Measurements from ENCODE around the gene CDH4.

The CDH4 gene

GRCh38 chr20:61817575-61817974 is 565.5 kb downstream of the CDH4 start:
- no peak for DNase-seq

- no peak for DNase-seq
Observed at GRCh38 chr20:61818746-61819573, 566.9 kb downstream of the CDH4 start.

- DNase-seq: no peak
Observed at GRCh38 chr20:61819574-61819846, 567.4 kb downstream of the CDH4 start.

DNA sequence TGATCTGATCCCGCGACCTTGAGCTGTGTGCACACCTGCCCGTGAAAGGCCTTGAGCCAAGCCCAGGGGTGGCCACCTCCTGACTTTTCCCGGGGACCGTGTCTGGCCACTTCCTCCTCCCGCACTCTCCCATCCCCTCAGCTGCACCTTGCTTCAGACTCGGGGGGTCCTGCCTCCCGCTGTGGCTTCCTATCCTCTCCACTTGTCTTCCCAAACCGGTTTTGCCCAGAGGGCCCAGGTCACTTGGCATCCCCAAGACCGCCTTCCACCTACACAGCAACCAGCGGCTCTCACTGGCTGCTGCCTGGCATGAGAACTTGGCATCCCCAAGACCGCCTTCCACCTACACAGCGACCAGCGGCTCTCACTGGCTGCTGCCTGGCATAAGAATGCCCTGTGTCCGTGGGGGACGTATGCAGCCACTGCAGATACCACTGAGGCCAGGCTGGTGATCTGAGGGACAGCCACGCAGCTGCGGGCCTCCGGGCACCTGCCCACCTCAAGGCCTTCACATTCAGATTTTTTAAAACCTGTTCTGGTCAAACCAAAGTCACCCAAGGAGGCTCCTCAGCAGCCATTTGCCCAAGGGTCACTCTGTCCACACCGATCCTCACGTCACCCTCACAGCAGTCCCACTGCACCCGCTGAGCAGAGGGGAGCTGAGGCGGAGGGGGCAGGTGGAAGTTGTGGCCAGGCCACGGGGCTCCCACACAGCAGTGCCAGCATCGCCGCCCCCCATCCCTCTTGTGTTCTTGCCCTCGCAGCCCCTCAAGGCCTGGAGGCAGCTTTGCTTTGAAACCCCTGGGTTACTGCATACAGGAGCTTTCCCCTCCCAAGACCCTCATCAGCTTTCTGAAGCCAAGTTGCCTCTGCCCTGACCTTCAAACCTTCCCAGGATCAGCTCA is 568.1 kb downstream of the CDH4 start:
- no peak for DNase-seq

DNA sequence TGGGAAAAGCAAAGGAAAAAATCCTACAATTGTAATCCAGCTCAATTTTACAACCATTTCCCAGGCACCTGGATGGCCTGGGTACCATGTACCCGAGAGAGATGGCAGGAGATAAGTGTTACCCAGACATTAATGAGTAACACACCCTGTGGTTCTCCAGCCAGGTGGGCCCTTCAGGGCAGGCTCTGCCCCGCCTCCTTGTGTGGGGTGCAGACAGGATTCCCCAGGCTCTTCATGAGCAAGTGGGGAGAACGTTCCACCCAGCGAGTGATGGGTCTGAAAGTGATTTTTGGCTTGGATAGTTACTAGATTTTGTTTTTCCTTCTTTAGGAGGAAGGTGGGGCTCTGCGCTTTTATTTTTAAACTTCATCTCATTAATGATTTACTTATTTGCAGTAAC is 569.7 kb downstream of the CDH4 start:
- no peak for DNase-seq

DNA sequence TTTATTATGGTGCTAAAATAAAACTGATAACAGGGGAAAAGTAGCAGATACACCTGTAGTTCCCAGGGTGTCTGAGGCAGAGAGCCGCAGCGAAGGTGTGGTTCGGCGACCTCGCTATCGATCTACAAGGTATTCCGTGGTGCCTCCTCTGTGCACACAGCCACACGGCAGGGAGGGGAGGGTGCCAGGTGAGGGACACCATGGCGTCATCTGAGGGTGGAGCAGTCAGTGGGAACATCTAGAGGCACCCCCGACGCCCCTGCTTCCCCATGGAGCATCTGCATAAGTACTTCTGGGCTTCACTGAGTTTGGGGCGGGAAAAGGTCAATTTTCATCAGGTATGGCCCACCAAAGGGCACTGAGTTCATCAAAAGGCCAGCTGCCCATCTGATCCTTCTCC is 570.3 kb downstream of the CDH4 start:
- DNase-seq: no peak

- DNase-seq: no peak
Observed at GRCh38 chr20:61823242-61823641, 571.2 kb downstream of the CDH4 start.

GRCh38 chr20:61828891-61829290 is 576.8 kb downstream of the CDH4 start:
- DNase-seq: no peak

- DNase-seq: no peak
Observed at GRCh38 chr20:61829526-61829925, 577.5 kb downstream of the CDH4 start.

DNA sequence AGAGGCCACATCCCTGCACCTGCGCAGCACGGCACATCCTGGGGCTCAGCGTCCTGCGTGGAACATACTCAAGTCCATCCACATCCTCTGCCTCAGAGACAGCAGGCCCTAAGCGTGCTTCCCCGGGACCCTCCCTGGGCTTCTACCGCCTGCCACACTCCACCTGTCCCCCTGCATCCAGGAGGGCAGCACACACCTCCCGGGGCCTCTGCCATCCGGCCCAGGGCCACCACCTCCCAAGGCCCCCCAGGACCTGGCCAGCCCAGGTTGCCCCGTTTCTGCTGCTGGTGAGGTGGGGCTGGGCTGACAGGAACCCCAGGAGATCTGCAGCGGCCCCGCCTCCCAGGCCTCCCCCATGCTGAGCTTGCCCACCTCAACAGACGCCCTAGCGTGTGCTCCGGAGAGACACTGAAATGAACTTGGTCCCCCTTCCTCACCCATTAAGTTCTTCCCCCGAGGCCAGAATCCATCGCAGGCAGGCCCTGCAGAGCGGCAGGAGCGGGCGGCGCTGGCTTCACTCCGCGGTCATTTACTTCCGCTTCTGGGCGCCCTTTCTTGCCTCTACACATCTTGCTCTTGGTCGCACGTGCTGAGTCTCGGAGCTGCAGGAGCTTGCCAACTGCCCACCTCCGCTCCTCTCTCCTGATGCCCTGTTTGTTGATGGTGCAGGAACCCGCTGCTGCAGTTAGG is 578.3 kb downstream of the CDH4 start:
- DNase-seq: no peak

GRCh38 chr20:61830991-61831390 is 578.9 kb downstream of the CDH4 start:
- no peak for DNase-seq

DNA sequence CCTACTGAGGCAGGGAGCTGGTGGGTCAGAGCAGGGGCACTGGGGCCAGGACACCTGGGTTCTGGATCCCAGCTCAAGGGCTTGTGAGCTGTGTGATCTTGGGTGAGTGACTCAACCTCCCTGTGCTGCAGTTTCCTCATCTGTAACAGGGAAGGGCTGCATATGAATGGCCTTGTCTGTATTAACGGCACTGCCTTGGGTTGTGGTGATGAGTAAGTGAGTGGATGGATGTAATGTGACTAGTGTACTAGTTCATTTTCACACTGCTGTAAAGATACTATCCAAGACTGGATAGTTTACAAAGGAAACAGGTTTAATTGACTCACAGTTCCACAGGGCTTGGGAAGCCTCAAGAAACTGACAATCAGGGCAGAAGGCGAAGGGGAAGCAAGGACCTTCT is 580.1 kb downstream of the CDH4 start:
- no peak for DNase-seq

GRCh38 chr20:61833807-61834610 is 581.9 kb downstream of the CDH4 start:
- no peak for DNase-seq

DNA sequence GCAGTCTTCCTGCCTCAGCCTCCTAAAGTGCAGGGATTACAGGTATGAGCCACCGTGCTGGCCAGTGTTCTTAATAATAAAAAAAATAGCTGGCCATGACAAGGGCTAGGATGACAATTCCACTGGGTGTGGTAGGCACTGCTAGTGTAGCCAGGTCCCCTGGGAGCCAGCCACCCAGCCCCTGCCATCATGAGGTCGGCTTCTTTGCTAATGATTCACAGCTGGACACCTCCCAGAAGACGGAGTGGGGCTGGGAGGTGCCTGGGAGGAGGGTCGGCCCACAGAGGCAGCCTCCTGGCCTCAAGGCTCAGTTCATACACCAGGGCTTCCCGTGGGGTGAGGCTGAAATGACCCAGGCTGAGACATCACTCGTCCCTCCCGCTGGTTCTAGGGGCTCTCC is 583.2 kb downstream of the CDH4 start:
- DNase-seq: no peak

DNA sequence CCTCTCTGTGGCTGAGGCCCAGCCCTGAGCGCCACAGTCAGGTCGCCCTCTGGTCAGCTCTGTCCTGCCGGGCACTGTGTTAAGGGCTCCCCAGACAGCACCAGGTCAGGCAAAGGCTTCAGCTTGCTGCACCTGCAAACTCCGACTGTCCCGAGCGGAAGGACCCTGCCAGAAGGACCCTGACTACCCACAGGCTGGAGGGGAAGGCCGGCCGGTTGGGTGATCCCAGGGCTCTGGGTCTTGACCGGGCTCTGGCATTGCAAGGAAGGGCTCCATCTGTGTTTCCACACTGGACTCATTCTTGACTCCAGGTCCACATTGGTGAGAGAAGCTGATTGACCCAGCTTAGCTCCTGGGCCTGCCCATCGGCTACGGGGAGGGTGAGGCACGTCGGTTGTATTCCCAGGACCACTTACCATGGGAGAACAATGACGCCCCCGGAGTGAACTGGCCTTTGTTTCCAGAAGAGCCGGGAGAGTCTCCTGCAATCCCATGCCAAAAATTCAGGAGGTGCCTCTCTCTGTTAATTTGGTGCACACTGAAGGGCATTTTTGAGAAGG is 583.8 kb downstream of the CDH4 start:
- DNase-seq: no peak

DNA sequence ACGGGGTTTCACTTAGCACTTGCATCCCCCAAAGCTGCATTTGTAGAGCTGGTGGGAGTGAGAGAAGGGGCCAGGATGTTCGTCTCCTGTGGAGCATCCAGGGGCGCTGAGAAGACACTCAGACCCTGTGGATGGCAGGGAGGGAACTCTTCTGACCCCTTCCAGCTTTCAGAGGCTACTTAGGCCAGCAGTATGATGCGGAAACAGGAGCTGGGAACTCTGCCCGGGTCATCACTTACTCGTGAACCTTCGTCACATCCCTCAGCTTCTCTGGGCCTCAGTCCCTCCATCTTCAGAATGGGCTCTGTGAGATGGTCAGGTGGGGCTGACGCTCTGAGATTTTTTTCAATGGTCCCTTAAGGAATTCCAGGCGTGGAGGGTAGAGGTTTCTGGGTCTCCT is 585.1 kb downstream of the CDH4 start:
- DNase-seq: no peak

- DNase-seq: no peak
Observed at GRCh38 chr20:61839223-61839911, 587.3 kb downstream of the CDH4 start.

DNA sequence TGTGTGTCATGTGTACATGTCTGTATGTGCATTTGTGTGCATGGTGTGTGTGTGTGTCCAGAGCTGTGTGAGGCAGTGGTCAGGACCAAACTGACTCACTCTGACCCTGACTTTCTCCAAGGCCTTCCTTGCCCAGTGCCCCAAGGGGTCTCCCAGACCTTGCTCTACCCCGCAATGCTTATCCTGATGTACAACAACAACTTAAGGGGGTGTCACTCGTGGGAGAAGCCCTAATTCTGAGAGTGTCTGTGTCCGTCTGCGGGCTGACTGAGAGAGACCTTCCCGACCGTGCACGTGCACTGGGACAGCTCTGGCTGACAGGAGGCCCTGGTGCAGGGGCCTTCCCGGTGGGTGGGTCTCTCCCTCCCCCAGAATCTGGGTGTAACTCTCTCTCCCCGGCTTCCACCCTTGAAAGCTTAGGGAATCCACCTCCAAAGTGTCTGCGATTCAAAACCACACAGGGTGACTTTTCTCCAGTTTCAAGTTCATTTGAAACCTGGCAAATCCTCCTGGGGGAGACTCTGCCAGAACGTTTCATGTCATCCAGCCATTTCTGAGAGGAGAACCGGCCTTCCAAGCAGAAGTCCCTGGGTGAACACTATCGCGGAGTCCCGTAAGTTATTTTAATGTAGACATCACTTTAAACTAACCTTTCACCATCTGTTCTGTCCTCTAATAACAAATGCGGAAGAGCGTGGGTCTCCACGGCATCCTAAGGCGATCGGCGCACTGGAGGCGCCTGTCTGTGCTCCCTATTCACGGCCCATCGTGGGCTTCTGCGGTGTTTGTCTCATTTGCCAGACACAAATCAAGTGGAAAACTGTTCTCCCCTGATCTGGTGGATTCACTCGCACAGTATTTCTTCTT is 588.1 kb downstream of the CDH4 start:
- no peak for DNase-seq

GRCh38 chr20:61840779-61841455 is 588.9 kb downstream of the CDH4 start:
- DNase-seq: no peak

GRCh38 chr20:61841551-61841950 is 589.5 kb downstream of the CDH4 start:
- DNase-seq: no peak
